ENCODE results near the gene GOLGA2. TPM values are rescaled to one million over a fixed set of nuclear protein-coding genes. Genes with fewer than 3 reads are reported as not detected.

GOLGA2 gene
- total RNA-seq, 1 donor, result 116 TPM

DNA sequence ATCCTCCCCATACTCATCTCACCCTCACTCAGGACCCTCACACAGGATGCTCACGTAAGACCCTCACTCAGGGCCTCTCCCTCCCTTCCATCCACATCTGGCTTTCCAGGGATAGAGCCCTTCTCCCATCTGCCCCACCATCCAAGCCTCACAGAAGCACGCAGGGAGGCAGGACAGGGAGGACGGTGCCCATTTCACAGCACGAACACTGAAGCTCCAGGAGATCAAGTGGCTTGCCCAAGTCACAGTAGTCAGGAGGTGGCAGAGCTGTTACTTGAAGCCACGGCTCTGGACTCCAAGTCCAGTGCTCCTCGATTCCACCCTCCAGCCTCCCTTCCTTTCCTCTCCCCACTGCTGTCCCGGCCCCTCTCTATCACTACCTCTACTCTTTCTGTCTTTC lies 50.9 kb downstream of the GOLGA2 start:
- DNase-seq (ENCODE audit: low read depth), result no peak
- no peak overlapping the region for H3K4me3 ChIP-seq (ENCODE audit: low read depth, low read length)
- TF ChIP-seq, protein P1, sequence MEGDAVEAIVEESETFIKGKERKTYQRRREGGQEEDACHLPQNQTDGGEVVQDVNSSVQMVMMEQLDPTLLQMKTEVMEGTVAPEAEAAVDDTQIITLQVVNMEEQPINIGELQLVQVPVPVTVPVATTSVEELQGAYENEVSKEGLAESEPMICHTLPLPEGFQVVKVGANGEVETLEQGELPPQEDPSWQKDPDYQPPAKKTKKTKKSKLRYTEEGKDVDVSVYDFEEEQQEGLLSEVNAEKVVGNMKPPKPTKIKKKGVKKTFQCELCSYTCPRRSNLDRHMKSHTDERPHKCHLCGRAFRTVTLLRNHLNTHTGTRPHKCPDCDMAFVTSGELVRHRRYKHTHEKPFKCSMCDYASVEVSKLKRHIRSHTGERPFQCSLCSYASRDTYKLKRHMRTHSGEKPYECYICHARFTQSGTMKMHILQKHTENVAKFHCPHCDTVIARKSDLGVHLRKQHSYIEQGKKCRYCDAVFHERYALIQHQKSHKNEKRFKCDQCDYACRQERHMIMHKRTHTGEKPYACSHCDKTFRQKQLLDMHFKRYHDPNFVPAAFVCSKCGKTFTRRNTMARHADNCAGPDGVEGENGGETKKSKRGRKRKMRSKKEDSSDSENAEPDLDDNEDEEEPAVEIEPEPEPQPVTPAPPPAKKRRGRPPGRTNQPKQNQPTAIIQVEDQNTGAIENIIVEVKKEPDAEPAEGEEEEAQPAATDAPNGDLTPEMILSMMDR (IDR thresholded peaks at IDR 0.05; ENCODE audit: insufficient read depth, low read depth, low read length), result no peak

DNA sequence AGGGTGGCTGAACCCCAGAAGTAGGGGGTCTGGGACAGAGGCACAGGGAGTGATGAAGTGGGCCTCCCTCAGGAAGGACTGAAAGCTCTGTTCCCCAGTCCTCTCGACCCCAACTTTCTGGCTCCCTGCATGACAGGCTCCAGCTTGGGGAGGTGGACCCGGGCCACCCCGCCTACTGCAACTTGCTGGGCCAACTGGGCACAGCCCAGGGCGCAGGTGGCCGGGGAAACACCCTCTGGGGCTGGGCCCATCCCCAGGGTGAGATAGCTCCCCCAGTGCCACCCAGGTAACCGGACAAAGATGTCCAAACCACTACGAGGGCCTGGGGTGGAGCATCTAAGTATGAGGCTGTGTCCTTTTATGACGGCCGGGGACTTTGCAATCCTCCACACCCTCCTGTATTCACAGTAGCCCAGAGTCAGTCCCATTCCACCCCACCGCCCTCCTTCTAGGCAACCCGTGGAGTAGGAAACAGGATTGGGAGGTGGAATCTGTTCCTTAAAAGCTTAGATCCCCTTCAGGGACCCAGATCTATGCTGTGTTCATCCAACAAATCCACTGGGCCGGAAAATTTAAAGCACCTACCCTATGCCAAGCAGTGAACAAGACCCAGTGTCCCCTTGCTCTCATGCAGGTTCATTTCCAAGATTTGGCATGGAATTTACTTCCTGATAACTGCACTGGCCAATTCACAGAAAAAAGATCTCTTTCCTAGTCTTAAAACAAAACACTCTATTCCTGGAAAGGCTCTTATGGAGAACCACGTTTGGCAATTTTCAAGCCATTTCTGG lies 52.7 kb downstream of the GOLGA2 start:
- no peak for DNase-seq (ENCODE audit: low read depth)
- no peak overlapping the region for H3K4me3 ChIP-seq (ENCODE audit: low read depth, low read length)
- TF ChIP-seq, protein P1 (IDR thresholded peaks at IDR 0.05; ENCODE audit: insufficient read depth, low read depth, low read length), result no peak

DNA sequence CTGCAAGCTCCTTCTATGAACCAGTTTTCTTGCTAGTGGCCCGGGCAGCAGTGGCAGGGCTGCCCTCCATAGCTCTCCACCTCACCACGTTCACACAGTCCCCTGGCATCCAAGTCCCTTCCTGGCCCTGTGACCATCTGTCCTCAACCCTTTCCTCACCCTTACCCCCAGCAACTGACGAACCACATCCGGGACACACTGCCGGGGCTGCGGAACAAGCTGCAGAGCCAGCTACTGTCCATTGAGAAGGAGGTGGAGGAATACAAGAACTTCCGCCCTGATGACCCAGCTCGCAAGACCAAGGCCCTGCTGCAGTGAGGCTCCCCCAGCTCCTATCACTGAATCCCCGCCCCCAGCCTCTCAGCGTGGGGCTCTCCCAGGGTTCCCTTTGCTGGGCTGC lies 53.8 kb downstream of the GOLGA2 start:
- no peak overlapping the region for H3K4me3 ChIP-seq (ENCODE audit: low read depth, low read length)
- no peak for DNase-seq (ENCODE audit: low read depth)
- TF ChIP-seq, protein P1 (IDR thresholded peaks at IDR 0.05; ENCODE audit: insufficient read depth, low read depth, low read length), result no peak

DNA sequence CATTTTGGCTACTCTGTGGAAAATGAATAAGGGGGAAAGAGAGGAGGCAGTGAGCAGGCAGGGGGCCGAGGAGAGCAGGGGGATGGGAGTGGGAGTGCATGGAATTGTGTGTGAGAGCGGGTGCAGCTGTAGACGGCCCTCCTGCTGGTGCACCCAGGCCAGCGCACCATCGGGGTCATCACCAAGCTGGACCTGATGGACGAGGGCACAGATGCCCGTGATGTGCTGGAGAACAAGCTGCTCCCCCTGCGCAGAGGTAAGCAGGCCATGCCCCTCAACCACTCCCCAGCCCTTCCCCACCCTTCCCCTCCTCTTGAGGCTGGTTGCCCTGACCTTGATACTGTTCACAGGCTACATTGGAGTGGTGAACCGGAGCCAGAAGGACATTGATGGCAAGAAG lies 56.0 kb downstream of the GOLGA2 start:
- H3K4me3 ChIP-seq (ENCODE audit: low read depth, low read length), result no peak overlapping the region
- no peak for DNase-seq (ENCODE audit: low read depth)
- TF ChIP-seq, protein P1 (IDR thresholded peaks at IDR 0.05; ENCODE audit: insufficient read depth, low read depth, low read length), result no peak

DNA sequence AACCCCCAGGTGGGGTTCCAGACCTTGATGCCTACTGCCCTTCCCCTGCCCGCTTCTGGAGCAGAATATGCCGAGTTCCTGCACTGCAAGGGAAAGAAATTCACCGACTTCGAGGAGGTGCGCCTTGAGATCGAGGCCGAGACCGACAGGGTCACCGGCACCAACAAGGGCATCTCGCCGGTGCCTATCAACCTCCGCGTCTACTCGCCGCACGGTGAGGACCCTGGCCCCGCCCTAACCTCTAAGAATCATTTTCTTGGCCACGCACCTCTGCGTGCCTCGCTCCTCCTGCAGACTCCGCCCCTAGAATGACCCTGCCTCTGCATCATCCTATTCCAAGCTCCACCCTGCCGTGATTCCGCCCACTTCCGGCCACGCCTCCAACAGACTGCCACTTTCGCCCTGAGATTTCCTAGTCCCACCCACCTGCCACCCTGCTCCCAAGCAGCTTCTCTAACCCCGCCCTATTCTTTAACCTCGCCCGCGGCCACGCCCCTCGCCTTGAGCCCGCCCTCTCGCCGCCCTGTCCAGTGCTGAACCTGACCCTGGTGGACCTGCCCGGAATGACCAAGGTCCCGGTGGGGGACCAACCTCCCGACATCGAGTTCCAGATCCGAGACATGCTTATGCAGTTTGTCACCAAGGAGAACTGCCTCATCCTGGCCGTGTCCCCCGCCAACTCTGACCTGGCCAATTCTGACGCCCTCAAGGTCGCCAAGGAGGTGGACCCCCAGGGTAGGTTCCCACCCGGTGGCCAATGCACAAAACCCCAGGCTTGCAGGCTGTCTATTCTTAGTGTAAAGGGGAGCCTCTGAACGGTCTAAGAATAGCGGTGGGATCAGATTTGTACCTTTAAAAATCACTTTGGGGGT lies 57.1 kb downstream of the GOLGA2 start:
- peak; percentile 94 for DNase-seq (ENCODE audit: low read depth)
- TF ChIP-seq, protein P1 (IDR thresholded peaks at IDR 0.05; ENCODE audit: insufficient read depth, low read depth, low read length), result no peak
- peak overlapping the region; percentile 47 for H3K4me3 ChIP-seq (ENCODE audit: low read depth, low read length)

DNA sequence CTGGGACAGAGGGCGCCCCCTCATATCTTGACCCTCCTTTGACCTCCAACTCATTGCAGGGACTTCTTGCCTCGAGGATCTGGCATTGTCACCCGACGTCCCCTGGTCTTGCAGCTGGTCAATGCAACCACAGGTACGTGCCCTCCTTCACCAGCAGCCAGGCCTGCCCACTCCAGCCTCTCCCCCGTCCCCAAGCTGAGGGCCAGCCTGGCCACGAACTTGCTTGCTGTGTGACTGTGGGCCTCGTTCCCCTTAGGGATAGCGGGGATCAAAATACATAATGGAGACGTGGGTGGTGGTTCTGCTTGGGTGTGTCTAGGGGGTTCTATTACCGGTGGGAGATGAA lies 57.7 kb downstream of the GOLGA2 start:
- no peak for DNase-seq (ENCODE audit: low read depth)
- peak overlapping the region; percentile 47 for H3K4me3 ChIP-seq (ENCODE audit: low read depth, low read length)
- TF ChIP-seq, protein P1 (IDR thresholded peaks at IDR 0.05; ENCODE audit: insufficient read depth, low read depth, low read length), result no peak
